Peyer's patch (tissue), 4 donors: ENCODE results near the gene RPS6KA4.

Experiments used
- CTCF ChIP-seq, 6 experiments: fragments of 450-650 bp in 4 of 6; fragments of 200-600 bp in 2 of 6; sonication (generic) in 1 of 6; IDR thresholded peaks; one replicate each; pipeline ENCODE4 v1.5.1; 2017 to 2019; ENCODE audit warnings: antibody characterized with exemption in 6 of 6, mild to moderate bottlenecking in 3 of 6, moderate library complexity in 1 of 6
- POLR2A ChIP-seq, 2 donors: fragments of 450-650 bp; IDR thresholded peaks; one replicate each; pipeline ENCODE4 v1.5.1; 2017; ENCODE audit warnings: antibody characterized with exemption in 2 of 2, mild to moderate bottlenecking in 2 of 2, moderate library complexity in 2 of 2

GRCh38 chr11:64341429-64341828 lies 17.5 kb upstream of the RPS6KA4 start:
- TF ChIP-seq CTCF (IDR thresholded peaks at IDR 0.05) (no peak), POLR2A (IDR thresholded peaks at IDR 0.05) (no peak)
